GM21529 (cell line): ENCODE results near the gene PRSS33.

Source experiments
- ATAC-seq: cut with Tn5 transposase; IDR thresholded peaks from one replicate; pipeline ENCODE4 v1.9.1; 2021; ENCODE audit not compliant: unreplicated experiment

The PRSS33 gene

GRCh38 chr16:2821487-2822157 is 34.3 kb upstream of the PRSS33 start:
- ATAC-seq: no peak

DNA sequence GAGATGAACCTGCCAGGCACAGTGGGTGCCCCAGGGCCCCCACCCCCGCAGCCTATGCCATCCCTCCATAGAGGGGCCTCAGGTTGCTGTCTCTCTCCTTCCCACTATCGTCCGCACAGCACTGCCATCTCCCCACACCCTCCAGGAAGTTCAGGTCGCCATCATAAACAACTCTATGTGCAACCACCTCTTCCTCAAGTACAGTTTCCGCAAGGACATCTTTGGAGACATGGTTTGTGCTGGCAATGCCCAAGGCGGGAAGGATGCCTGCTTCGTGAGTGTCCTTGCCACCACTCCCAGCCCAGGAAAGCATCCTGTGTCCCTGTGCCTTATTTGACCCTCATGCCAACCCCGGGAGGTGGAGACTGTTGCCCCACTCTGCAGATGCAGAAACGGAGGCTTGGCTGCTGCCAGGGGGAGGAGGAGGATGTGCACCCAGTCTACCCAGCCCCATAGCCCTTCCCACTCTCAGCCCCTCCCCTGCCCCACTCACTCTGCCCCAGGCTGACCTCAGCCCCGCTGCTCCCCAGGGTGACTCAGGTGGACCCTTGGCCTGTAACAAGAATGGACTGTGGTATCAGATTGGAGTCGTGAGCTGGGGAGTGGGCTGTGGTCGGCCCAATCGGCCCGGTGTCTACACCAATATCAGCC is 33.6 kb upstream of the PRSS33 start:
- ATAC-seq: no peak

GRCh38 chr16:2819939-2820835 is 32.8 kb upstream of the PRSS33 start:
- ATAC-seq: no peak

- no peak for ATAC-seq
Observed at GRCh38 chr16:2819179-2819938, 32.0 kb upstream of the PRSS33 start.

DNA sequence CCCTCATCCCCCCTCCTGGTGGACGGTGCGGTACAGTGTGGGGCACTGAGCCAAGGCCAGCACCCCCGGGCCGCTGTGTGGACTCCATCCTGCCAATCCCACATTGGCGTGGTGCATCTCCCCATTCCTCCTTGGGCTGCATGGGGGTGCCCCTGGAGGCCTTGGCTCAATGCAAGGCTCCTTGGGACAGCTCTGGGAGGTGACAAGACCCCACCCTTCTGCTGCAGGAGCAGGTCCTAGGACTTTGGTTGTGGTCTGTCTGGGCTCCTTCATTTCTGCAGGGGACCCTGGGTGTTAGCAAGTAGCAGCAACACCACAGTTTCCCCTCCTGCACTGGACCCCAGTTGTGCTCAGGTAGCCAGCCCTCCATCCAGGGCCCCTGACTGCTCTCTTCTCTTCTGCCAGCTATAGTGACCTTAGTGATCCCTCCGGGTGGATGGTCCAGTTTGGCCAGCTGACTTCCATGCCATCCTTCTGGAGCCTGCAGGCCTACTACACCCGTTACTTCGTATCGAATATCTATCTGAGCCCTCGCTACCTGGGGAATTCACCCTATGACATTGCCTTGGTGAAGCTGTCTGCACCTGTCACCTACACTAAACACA is 31.0 kb upstream of the PRSS33 start:
- ATAC-seq: no peak

DNA sequence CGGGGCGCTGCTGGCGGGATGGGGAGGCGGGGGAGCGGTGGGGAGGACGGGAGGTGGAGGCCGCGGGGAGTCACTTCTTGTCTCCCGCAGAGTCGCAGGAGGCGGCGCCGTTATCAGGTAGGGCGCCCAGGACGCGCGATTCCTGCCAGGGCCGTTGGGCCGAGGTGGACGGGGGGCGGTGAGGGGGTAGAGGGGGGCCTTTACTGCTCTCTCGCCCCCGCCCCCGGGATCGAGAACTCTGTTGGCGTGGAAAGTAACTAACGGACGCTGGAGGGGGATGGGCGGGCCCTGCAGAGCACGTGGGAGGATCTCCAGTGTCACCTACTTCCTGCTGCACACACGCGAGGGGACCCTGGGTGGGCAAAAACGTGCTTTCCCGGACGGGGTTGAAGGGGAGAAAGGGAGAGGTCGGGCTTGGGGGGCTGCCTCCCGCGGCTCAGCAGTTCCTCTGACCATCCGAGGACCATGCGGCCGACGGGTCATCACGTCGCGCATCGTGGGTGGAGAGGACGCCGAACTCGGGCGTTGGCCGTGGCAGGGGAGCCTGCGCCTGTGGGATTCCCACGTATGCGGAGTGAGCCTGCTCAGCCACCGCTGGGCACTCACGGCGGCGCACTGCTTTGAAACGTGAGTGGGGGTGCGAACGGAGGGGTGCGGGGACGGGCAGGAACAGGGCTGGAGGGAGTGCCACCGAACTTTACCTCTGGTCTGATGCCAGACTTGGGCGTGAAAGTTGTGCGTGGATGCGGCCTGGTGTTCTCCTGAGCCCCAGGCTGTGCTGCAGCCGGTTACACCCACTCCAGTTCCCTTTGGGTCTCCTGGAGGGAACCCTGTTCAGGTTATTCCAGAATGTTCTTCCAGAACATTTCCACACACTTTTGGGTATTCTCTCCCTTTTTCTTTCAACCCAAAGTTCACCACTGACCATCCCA is 30.2 kb upstream of the PRSS33 start:
- ATAC-seq: no peak

GRCh38 chr16:2816751-2817339 is 29.5 kb upstream of the PRSS33 start, which contains the start of gene PRSS21:
Gene PRSS21, plus strand, starts transcription at chr16:2817237. Its CDS starts 32 bp downstream, at chr16:2817269.
- ATAC-seq: no peak

DNA sequence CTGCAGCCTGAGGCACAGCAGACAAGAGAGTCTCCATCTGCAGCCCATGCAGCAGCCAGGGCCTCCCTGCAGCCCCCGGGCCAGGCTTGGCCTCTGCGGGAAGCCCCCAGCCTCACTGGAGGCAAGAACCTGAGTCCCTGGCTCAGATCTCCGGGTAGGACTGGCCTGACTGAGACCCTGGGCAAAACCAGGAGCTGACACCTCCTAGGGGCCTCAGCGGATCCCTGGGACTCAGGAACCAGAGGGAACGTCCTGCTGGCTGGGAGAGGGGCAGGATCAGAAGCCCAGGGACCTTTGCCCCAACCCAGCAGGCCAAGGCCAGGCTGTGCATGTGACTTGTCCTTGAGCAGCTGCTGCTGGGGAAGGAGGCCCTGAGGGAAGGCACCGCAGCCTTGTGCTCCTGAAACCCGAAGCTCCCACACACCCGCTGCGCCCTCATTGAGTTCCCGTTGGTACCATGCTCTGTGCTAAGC is 28.0 kb upstream of the PRSS33 start:
- no peak for ATAC-seq

DNA sequence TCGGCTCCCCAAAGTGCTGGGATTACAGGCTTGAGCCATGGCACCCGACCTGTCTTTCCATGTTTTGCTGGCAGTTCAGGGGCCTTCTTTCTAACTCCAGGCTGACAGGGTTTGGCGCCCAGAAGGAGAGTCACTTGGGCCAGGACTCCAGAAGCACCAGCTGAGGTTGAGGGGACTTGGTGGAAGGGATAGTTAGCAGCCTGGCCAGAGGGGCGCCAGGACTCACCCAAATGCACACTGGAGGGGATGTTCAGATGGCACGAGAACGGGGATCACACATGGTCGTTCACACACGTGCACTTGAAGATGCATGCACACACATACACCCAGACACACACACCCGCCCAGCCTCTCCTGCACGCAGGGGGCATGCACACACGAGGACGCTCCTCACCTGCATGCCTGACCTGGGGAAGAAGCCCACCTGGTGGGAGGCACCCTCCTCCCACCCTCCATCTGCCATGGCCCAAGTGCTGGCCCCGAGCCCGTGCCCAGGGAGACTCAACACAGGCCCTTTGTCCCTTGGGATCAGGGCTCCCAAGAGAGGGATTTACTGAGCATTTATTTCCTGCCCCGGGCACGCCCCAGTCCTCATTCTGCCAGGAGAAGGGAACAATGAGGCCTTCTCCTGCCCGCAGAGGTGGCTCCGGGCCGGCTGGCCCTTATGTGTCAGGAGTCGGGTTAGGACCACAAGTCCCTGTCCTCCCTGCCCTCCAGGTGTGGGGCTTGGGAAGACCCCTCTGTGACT is 27.4 kb upstream of the PRSS33 start:
- no peak for ATAC-seq

DNA sequence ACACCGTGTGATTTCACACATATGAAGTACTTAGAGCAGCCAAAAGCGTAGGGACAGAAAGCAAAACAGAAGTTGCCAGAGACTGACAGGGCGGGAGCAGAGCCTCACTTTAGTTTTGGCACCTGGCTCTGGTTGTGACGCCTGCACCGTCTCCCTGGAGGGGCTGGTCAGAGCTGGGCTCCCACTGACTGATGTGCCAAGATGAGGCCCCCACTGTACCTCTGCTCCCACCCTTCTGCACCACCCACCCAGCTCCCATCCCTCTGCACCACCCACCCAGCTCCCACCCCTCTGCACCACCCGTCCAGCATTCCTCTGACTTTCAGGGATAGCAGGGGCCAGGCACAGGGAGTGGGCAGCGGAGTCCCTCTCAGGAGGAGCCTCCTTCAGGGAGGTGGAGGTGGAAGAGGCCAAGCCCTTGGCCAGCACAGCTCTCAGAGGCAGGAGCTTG is 26.4 kb upstream of the PRSS33 start:
- no peak for ATAC-seq

- no peak for ATAC-seq
Observed at GRCh38 chr16:2811703-2812471, 24.5 kb upstream of the PRSS33 start.

DNA sequence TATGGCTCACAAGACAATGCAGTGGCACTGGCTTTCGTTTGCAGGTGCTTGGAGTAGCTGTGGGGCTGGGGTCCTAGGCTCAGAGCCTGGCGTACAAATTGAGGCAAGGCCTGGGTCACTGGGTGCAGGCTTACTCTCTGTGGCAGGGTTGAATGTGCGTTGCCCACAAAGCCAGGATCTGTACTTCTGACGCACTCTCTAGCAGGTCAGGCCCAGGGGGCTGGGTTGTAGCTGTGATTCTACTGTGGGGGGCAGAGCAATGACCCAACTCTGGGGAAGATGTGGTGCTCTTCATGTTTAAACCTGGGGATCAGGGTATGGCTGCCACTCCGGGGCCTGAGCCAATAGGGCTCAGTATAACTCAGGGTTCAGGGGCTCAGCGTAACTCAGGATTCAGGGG is 23.3 kb upstream of the PRSS33 start:
- no peak for ATAC-seq

DNA sequence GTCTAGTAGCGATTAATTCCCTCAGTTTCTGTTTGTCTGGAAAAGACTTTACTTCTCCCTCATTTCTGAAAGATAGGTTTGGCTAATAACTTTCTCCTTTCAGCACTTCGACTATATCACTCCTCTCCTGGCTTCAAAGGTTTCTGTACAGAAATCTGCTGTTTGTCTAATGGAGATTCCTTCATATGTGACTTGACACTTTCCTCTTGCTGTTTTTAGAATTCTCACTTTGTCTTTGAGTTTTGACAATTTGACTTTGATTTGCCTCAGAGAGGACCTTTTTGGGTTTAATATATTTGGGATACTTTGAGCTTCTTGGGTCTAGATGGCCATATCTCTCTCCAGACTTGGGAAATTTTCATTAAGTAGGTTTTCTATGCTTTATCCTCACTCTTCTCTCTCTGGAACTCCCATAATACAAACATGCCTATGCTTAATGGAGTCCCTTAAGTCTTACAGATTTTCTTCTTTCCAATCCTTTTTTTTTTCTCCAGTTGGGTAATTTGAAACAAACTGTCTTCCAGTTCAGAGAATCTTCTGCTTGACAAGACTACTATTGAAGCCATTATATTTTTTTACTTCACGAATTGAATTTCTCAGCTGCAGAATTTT is 21.9 kb upstream of the PRSS33 start:
- no peak for ATAC-seq

- no peak for ATAC-seq
Observed at GRCh38 chr16:2808181-2808580, 20.8 kb upstream of the PRSS33 start.

DNA sequence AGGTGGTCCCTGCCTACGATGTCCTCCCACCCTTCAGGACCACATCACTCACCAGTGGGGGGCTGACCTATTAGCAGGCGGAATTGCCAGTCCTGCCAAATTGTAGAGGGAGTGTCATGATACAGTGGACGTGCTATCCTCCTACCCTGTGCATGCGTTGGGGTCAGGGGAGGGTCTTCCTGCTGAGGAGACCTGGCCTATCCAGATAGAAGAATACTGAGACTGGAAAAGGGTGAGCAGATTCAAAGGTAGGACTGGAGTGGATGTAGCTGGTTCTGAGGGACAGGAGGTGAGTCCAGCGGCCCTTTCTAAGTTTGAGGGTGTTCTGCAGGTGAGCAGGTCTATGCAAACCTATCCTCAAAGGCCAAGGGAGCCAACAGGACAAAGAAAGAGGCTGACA is 18.9 kb upstream of the PRSS33 start:
- no peak for ATAC-seq

DNA sequence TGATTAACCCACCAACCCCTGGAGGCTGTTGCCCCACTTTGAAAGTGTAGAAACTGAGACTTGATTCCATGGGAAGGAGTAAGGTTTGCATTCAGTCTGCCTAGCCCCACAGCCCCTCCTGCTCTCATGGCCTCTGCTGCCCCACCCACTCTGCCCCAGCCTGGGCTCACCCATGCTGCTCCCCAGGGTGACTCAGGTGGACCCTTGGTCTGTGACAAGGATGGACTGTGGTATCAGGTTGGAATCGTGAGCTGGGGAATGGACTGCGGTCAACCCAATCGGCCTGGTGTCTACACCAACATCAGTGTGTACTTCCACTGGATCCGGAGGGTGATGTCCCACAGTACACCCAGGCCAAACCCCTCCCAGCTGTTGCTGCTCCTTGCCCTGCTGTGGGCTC is 17.4 kb upstream of the PRSS33 start:
- no peak for ATAC-seq

GRCh38 chr16:2803545-2804195 is 16.3 kb upstream of the PRSS33 start:
- ATAC-seq: no peak
